Lung (tissue), 12 donors: ENCODE measurements around the gene SUPT4H1. TPM values are rescaled to one million over a fixed set of nuclear protein-coding genes. Genes with fewer than 3 reads are reported as not detected.
A peak's percentile ranks its signal among the peaks of the same experiment; 100 is the strongest.

Experiments used
- ATAC-seq: fragments of 200-7000 bp; cut with Tn5 transposase; one replicate; pipeline ENCODE4 v1.9.1; 2020; ENCODE audit warnings: moderate number of reproducible peaks; ENCODE audit not compliant: insufficient read depth, low FRiP score
- DNase-seq, 3 donors: peaks; one replicate each; pipeline ENCODE4 v3.0.0-alpha.2; 2013 to 2017
- H3K27ac ChIP-seq, 2 donors: one replicate each; pipeline ENCODE4 v1.5.1; 2013; ENCODE audit warnings: mild to moderate bottlenecking in 2 of 2, moderate library complexity in 2 of 2, control low read depth in 1 of 2, inconsistent platforms in 1 of 2, low read depth in 1 of 2, low read length in 1 of 2
- H3K27me3 ChIP-seq, 3 donors: one replicate each; pipeline ENCODE4 v1.5.1; 2013; ENCODE audit warnings: low read length in 2 of 3; ENCODE audit not compliant: control insufficient read depth in 3 of 3, insufficient read depth in 3 of 3
- H3K36me3 ChIP-seq, 4 donors: one replicate each; pipeline ENCODE4 v1.5.1; 2013; ENCODE audit warnings: low read length in 4 of 4, mild to moderate bottlenecking in 1 of 4, moderate library complexity in 1 of 4; ENCODE audit not compliant: control insufficient read depth in 4 of 4, insufficient read depth in 4 of 4
- H3K4me1 ChIP-seq, 5 donors: one replicate each; pipeline ENCODE4 v1.5.1; 2013; ENCODE audit warnings: low read length in 5 of 5, mild to moderate bottlenecking in 2 of 5, moderate library complexity in 1 of 5; ENCODE audit not compliant: control insufficient read depth in 5 of 5, insufficient read depth in 5 of 5
- H3K4me3 ChIP-seq: one replicate; pipeline ENCODE4 v1.5.1; 2013; ENCODE audit warnings: mild to moderate bottlenecking, control low read depth, moderate library complexity
- H3K9ac ChIP-seq, 2 donors: one replicate each; pipeline ENCODE4 v1.5.1; 2013; ENCODE audit warnings: low read length in 2 of 2, control low read depth in 1 of 2; ENCODE audit not compliant: insufficient read depth in 1 of 2
- H3K9me3 ChIP-seq, 4 donors: one replicate each; pipeline ENCODE4 v1.5.1; 2013; ENCODE audit warnings: low read length in 3 of 4, mild to moderate bottlenecking in 1 of 4, moderate library complexity in 1 of 4; ENCODE audit not compliant: control insufficient read depth in 4 of 4, insufficient read depth in 3 of 4
- CTCF ChIP-seq: IDR thresholded peaks from 2 replicates; pipeline ENCODE4 v1.5.1; 2012; ENCODE audit warnings: mild to moderate bottlenecking; ENCODE audit errors: control extremely low read depth, extremely low read depth
- WGBS, 2 donors: extraction: QIAGEN DNeasy Blood & Tissue Kit; methylation state at CpG; one replicate each; pipeline ENCODE4 v1.1.7; 2013; 5-methylcytosine and 5-hydroxymethylcytosine counted together
- polyA plus RNA-seq, 2 donors: library from polyadenylated mRNA; stranded (reverse); fragments of 200-250 nt; gene quantifications; one replicate each; pipeline ENCODE4 v1.2.1, GENCODE V29; 2013
- total RNA-seq, 2 donors: library from RNA; depleted of rRNA in 1 of 2; stranded (reverse); fragments of >200 nt in 1 of 2; gene quantifications; one replicate each; pipeline ENCODE4 v1.2.1, GENCODE V29; 2014 to 2021
- donor health status: control.
- donor health status: control.
- donor health status: Bipolar disorder and iron deficiency.
- donor health status: healthy.
- donor health status: DM: yes; HTN: yes; CAD: no.

Gene SUPT4H1
- total and polyA plus RNA-seq, 4 donors, result 54.6 to 97.5 (median 67.4) TPM

GRCh38 chr17:58340405-58340876 lies 11.6 kb downstream of the SUPT4H1 start:
- Histone ChIP-seq H3K9ac (no peak overlapping the region), H3K27ac (no peak overlapping the region), H3K27me3 (no peaks in the 10 kb centered on the region), H3K9me3 (no peaks in the 10 kb centered on the region), H3K4me1 (peaks cover 0 to 33% (median 12%) of the 10 kb centered on the region in 5 donors), H3K4me3 (no peak overlapping the region), H3K36me3 (peaks cover 6 to 17% (median 10%) of the 10 kb centered on the region in 4 donors)
- no peak for DNase-seq
- WGBS, 2 donors, result 89% methylated on average over 5 of the region's 5 CpGs
- no peak for TF ChIP-seq CTCF
- no peak for ATAC-seq

GRCh38 chr17:58339755-58340404 lies 12.1 kb downstream of the SUPT4H1 start:
- Histone ChIP-seq H3K36me3 (peaks cover 3 to 15% (median 7%) of the 10 kb centered on the region in 4 donors), H3K27me3 (no peaks in the 10 kb centered on the region), H3K9me3 (no peaks in the 10 kb centered on the region), H3K4me3 (no peak overlapping the region), H3K27ac (peak overlapping the region in 1 of 2 donors; percentile 73), H3K9ac (no peak overlapping the region), H3K4me1 (peaks cover 0 to 36% (median 12%) of the 10 kb centered on the region in 5 donors)
- DNase-seq (no peak), ATAC-seq (no peak)
- 74 to 84% methylated on average over 6 of the region's 6 CpGs for WGBS, 2 donors
- TF ChIP-seq CTCF, result no peak

- H3K9ac ChIP-seq, result no peak overlapping the region
- WGBS, 2 donors, result 17 to 40% methylated on average over 10 of the region's 10 CpGs
These were observed 12.9 kb downstream of the SUPT4H1 start for GRCh38 chr17:58338841-58339754.

More at GRCh38 chr17:58338841-58339754, 12.9 kb downstream of the SUPT4H1 start:
- peaks cover 0 to 39% (median 6%) of the 10 kb centered on the region in 5 donors for H3K4me1 ChIP-seq
- peak; percentile 56 for ATAC-seq
- H3K27me3 ChIP-seq, result no peaks in the 10 kb centered on the region
- H3K9me3 ChIP-seq, result peaks cover 0 to 3% (median 0%) of the 10 kb centered on the region in 4 donors
- peak; percentile 41 to 46 (median 45) for DNase-seq
- peak overlapping the region in 1 of 2 donors; percentile 73 for H3K27ac ChIP-seq
- no peak overlapping the region for H3K4me3 ChIP-seq
- peaks cover 0 to 7% (median 2%) of the 10 kb centered on the region in 4 donors for H3K36me3 ChIP-seq
- TF ChIP-seq CTCF, result no peak
